Activated CD4-positive, alpha-beta T cell treated with anti-CD3 and anti-CD28 coated beads, Interleukin-2, amount 50 U/mL, for 16 hours (primary cell): ENCODE measurements around the gene TPRG1.

Source experiments
- DNase-seq: peaks from one replicate; pipeline ENCODE4 v3.0.0-alpha.2; 2020

Gene TPRG1

GRCh38 chr3:189171707-189172106 is at the start of gene TPRG1:
Gene TPRG1, plus strand, starts transcription at chr3:189171971. Its CDS starts 35,414 bp downstream, at chr3:189207385.
- no peak for DNase-seq

GRCh38 chr3:189122110-189122509 is 49.7 kb upstream of the TPRG1 start:
- DNase-seq, result no peak

- DNase-seq, result no peak
Observed at GRCh38 chr3:189122526-189123205, 49.1 kb upstream of the TPRG1 start.

DNA sequence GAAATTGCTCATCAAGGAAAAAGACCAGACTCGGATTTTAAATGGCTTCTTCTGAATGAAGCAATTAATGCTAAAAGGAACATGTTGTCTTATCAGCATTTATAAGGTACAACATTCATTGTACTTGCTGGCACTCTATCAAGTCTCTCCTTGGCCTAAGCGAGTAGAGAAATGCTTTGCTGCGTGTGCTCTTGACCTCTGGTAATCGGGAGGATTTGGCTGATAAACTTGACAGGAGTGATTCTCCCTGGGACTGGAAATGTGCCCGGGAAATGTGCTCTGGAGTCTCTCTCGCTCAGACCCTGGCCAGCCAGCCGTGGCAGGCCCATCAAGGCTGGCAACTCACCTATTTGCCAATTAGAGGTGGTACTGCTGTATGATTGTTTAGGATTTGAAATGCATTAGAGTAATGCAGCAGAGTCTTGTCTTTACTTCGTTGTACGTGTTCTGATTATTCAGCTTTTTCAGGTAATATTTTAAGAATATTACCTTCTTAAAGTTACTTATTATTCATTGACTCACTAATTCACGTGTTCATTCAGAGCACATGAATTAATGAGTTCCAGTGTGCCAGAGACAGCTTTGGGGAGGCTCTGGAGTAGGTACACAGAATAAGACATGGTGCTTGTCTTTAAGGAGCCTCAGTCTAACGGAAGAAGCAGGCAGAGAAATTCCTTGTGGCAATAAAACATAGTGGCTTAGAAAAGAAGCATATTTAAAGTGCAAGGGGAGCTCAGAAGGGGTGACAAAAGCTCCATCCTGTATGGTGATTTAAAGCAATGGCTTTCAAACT is 48.0 kb upstream of the TPRG1 start:
- DNase-seq, result no peak

- DNase-seq, result peak; percentile 93
Observed at GRCh38 chr3:189132231-189132671, 39.5 kb upstream of the TPRG1 start.

- no peak for DNase-seq
Observed at GRCh38 chr3:189132839-189133238, 38.9 kb upstream of the TPRG1 start.

GRCh38 chr3:189133768-189134167 is 38.0 kb upstream of the TPRG1 start:
- no peak for DNase-seq

DNA sequence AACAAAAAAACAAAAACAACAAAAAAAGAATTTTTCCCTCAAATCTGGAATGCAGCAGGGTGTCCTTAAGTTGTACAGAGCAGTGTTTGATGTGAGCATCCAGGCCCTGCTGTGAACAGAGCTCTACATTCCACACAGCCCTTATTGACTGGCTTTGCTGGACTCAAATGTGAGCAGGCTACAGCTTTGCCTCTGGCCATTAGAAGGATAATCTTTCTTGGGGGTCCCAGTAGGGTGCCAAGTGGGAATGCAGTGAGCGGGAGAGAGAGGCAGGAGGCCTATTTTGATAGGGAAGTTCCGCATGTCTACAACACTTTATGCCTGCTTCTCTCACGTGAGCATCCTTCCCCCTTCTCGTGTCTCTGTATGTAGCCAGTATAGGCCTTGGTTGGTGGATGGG is 34.4 kb upstream of the TPRG1 start:
- no peak for DNase-seq

- DNase-seq, result no peak
Observed at GRCh38 chr3:189138901-189139610, 32.7 kb upstream of the TPRG1 start.

- DNase-seq, result no peak
Observed at GRCh38 chr3:189139611-189139940, 32.2 kb upstream of the TPRG1 start.

- DNase-seq, result peak; percentile 82
Observed at GRCh38 chr3:189142527-189142926, 29.2 kb upstream of the TPRG1 start.

- no peak for DNase-seq
Observed at GRCh38 chr3:189143321-189143720, 28.4 kb upstream of the TPRG1 start.

- DNase-seq, result no peak
Observed at GRCh38 chr3:189143771-189144170, 28.0 kb upstream of the TPRG1 start.

GRCh38 chr3:189144645-189145044 is 27.1 kb upstream of the TPRG1 start:
- DNase-seq, result peak; percentile 63

GRCh38 chr3:189146848-189147247 is 24.9 kb upstream of the TPRG1 start:
- DNase-seq, result no peak

DNA sequence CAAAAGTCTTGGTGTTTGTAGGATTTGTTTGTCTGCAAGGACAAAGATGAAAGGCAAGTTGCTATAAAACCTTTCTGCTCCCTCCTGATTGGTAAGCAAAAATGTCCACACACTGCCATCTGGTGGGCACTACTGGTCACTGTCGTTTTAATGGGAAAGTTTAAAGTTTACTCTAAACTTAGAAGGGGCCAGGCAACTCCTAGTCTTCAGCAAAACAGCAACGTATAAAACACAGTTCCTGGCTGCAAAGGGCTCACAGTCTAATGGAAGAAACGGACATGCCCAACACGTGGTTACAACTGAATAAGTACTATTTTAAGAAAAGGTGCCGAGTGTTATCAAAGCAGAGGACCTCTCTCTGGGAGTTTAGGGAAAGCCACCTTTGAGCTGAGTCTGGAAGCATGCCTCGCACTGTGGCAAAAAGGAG is 23.7 kb upstream of the TPRG1 start:
- peak; percentile 76 for DNase-seq

- peak; percentile 32 for DNase-seq
Observed at GRCh38 chr3:189149203-189149602, 22.6 kb upstream of the TPRG1 start.

GRCh38 chr3:189157232-189158007 is 14.4 kb upstream of the TPRG1 start:
- no peak for DNase-seq

DNA sequence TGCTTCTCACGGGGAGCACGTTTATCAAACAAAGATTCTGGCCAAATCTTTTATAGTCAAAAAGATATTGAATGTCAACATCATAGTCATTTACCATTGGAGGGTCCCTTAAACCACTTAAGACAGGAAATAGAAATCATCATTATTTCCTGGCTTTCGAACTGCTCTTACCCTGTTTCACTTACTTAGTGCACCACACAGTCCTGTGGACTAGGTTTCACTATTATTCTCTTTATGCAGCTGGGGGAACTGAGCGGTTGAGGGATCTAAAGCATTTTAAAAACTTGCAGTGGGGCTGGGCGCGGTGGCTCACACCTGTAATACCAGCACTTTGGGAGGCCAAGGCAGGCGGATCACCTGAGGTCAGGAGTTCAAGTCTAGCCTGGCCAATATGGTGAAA is 13.7 kb upstream of the TPRG1 start:
- peak; percentile 23 for DNase-seq

DNA sequence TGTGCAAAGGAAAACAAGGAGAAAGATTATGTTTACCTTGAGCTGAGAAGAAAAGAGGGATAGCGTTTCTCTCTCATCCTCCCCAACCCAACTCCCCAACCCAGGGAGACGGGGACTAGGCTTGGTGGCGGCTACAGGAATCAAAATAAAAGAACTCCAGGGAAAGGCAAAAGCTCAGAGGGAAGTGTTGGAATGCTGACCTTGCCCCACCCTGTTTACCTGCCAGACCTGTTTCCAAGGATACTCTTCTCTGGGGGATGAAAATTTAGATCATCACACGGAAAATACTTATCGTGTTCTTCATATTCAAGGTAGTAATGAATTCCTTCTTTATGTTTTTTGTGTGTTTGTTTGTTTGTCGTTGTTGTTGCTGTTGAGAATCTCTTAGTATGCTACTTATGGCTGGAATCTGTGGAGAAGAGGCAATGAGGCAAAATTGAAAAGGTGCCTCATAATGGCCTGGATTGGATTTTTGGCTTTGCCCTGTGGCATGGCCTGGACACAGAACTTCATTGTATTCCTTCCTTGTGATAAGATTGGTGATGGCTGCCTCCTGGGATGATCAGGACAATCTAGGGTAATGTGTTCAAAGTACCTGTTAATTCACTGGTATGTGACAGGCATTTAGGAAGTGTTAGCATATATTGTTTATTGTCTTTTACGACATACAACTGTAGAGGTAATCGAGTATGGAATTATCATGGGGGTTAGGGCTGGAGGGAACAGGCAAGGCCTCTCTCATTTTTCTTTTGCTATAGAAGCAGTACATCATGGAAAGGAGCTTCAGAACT is 11.1 kb upstream of the TPRG1 start:
- DNase-seq, result no peak

DNA sequence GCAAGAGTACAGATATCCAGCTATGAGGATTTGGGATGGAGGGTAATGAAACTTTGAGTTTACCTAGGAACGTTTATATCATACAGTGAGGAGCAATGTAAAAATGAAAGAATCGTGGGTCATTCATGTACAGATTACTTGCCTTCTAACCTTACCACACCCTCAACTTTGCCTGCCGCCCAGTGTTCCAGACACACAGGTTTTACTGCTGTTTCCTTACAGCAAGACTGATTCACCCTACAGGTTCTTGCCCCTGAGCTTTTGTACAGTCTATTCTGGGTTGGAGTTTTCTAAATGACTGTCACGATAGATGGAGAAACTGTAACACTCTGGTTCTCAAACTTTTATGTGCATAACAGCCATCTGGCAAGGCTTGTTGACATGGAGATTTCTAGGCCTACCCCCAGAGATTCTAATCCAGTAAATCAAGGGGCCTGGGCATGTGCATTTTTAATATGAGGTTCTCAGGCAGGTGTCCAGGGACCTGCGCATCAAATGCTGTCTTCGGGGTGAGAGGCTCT is 6.6 kb upstream of the TPRG1 start:
- no peak for DNase-seq

- DNase-seq, result no peak
Observed at GRCh38 chr3:189166321-189166720, 5.5 kb upstream of the TPRG1 start.
